A549 (cell line): ENCODE data around the gene ADAP1.

Experiments used
- BHLHE40 ChIP-seq: IDR thresholded peaks from 2 replicates; pipeline ENCODE4 v1.6.1; 2012; ENCODE audit warnings: low read depth, low read length, inconsistent platforms
- CBX8 ChIP-seq: fragments of 200-600 bp; sonication (generic); IDR thresholded peaks from 2 replicates; pipeline ENCODE4 v1.6.1; 2016
- CTCF ChIP-seq: fragments of >200 bp; sonication (Bioruptor Twin); formaldehyde crosslinking; IDR thresholded peaks from 3 replicates; pipeline ENCODE4 v1.5.1; 2016
- ELK1 ChIP-seq: fragments of 150-350 bp; IDR thresholded peaks from 2 replicates; pipeline ENCODE4 v1.6.1; 2014; ENCODE audit warnings: low read depth, mild to moderate bottlenecking, low read length
- FOSL2 ChIP-seq, 2 experiments: fragments of 450-650 bp in 1 of 2; fragments of >200 bp in 1 of 2; sonication (Bioruptor Twin) in 1 of 2; formaldehyde crosslinking; IDR thresholded peaks; 2 replicates each; pipeline versions ENCODE4 v1.5.0 to v1.6.1; 2016 to 2020; ENCODE audit warnings: mild to moderate bottlenecking in 1 of 2, moderate library complexity in 1 of 2
- GATA3 ChIP-seq: IDR thresholded peaks from 2 replicates; pipeline ENCODE4 v1.6.1; 2012; ENCODE audit warnings: borderline replicate concordance
- JUNB ChIP-seq: fragments of >200 bp; sonication (Bioruptor Twin); formaldehyde crosslinking; IDR thresholded peaks from 2 replicates; pipeline ENCODE4 v1.6.1; 2016
- MAX ChIP-seq: IDR thresholded peaks from 2 replicates; pipeline ENCODE4 v1.6.1; 2012
- PBX3 ChIP-seq: IDR thresholded peaks from 2 replicates; pipeline ENCODE4 v1.6.1; 2012
- POLR2A ChIP-seq: IDR thresholded peaks from 2 replicates; pipeline ENCODE4 v1.6.1; 2012; ENCODE audit warnings: mild to moderate bottlenecking, low read length
- SREBF2 ChIP-seq: fragments of 450-650 bp; IDR thresholded peaks from 2 replicates; pipeline ENCODE4 v1.6.1; 2014; ENCODE audit warnings: mild to moderate bottlenecking, moderate library complexity
- ZC3H11A ChIP-seq: fragments of 450-650 bp; IDR thresholded peaks from 2 replicates; pipeline ENCODE4 v1.6.1; 2014; ENCODE audit warnings: antibody characterized with exemption, mild to moderate bottlenecking
- ZNF302 ChIP-seq: fragments of 250-450 bp; sonication (Bioruptor Pico); IDR thresholded peaks from 2 replicates; pipeline ENCODE4 v1.9.0; 2021; ENCODE audit warnings: inconsistent platforms, mild to moderate bottlenecking, moderate library complexity

GRCh38 chr7:856444-857095 lies 97.9 kb downstream of the ADAP1 start:
- TF ChIP-seq ELK1 = no peak
- TF ChIP-seq CTCF = no peak
- TF ChIP-seq MAX = no peak
- no peak for TF ChIP-seq PBX3
- no peak for TF ChIP-seq ZNF302
- TF ChIP-seq CBX8 = no peak
- TF ChIP-seq JUNB = no peak
- TF ChIP-seq ZC3H11A = no peak
- no peak for TF ChIP-seq POLR2A
- no peak for TF ChIP-seq SREBF2
- no peak for TF ChIP-seq BHLHE40
- no peak for TF ChIP-seq FOSL2 (IDR thresholded peaks at IDR 0.05)
- TF ChIP-seq FOSL2 (CRISPR knock-in tag; IDR thresholded peaks at IDR 0.05) = no peak
- no peak for TF ChIP-seq GATA3
